GM20431 (cell line): ENCODE measurements around the gene KCNK2.

Experiments
- in situ Hi-C: fragments of 300-500 bp; cut with MseI, MboI; formaldehyde crosslinking; loops from one replicate; pipeline ENCODE4 v1.15.0; 2020; ENCODE audit warnings: low sequenced_read_pairs; ENCODE audit not compliant: unreplicated experiment

The KCNK2 gene, protein sequence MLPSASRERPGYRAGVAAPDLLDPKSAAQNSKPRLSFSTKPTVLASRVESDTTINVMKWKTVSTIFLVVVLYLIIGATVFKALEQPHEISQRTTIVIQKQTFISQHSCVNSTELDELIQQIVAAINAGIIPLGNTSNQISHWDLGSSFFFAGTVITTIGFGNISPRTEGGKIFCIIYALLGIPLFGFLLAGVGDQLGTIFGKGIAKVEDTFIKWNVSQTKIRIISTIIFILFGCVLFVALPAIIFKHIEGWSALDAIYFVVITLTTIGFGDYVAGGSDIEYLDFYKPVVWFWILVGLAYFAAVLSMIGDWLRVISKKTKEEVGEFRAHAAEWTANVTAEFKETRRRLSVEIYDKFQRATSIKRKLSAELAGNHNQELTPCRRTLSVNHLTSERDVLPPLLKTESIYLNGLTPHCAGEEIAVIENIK

DNA sequence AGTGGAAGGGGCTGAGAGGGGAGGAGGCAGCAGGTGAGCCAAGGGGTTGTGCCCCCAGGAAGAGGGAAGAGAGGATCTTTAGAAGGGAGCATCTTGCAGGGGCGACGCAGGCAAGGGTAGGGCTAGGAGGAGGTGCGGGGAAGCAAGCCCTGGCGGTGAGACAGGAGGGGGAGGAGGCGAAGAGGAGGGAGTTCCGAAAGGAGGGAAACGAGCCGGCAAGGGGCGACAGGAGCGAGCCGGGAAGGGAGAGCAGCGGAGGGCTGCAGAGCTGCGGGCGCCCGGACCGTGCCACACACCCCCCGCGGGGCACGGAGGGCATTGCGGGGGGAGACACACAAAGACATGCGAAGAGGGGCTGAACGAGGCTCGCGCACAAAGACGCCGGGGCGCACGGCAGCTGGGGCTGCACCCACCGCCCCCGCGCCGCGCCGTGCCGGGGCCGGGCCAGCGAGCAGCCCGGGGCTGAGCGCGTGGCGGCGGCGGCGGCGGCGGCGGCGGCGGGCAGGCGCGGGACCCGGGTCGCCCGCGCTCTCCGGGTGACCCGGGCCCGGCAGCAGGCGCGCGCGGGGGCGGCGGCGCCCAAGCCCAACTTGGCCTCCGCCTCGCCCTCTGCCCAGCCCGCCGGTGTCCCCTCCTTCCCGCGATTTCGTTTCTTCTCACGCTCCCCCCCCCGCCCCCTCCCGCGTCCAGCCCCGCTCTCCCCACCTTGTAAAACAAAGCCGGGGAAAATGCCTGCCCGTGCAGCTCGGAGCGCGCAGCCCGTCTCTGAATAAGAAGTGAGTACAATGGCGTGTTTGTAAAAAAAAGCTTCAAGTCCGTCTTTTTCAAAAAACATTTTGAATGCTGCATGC, at the start of gene KCNK2:
Gene KCNK2 (plus strand): TSS at position 206 of the 851 bp plus-strand sequence. CDS start 649 bp downstream, outside the sequence.
- in situ Hi-C loops, result no loop called here

DNA sequence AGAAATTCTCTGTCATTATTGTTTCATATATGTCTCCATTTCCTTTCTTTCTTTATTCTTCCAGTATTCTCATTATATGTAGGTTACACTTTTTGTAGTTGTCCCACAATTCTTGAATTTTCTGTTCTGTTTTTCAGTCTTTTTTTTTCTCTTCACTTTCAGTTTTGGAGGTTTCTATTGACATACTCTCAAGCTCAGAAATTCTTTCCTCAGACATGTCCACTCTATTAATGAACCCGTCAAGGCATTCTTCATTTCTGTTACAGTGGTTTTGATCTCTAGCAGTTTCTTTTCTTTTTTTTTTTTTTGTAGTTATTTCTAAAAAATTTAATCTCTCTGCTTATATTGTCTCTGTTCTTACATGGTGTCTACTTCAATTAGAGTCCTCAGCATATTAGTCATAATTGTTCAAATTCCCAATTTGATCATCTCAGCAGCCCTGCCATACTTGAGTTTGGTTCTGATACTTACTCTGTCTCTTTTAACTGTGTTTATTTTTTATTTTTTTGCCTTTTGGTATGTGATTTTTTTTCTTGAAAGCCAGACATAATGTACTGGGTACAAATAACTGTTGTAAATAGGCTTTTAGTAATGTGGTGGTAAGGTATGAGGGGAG, 49.5 kb upstream of the KCNK2 start:
- in situ Hi-C loops, result no loop called here

DNA sequence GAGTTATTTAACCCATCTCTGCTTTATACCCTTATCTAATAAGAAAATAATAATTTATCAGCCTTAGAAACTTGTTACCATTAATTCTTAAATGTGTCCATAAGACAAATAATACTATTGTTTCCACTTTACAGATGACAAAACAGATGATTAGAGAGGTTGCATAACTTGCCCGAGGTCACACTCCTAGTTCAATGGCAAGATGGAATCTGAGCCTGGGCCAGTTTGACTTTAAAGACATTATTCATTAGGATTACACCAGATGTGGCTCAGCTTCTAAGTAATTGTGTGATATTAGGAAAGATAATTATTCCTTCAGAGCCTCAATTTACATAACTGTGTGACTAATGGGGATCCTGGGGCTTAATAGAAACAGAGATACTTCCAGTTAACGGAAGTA, 42.3 kb upstream of the KCNK2 start:
- in situ Hi-C loops, result no loop called here

DNA sequence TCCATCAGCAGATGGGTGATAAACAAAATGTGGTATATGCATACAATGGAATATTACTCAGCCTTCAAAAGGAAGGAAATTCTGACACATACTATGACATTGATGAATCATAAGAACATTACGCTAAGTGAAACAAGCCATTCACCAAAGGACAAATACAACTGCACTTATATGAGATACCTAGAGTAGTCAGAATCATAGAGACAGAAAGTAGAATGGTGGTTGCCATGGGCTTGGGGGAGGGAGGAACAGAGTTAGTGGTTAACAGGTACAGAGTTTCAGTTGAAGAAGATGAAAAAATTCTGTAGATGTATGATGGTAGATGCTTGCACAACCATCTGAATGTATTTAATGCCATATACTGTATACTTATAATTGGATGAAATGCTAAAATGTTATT, 39.1 kb upstream of the KCNK2 start:
- in situ Hi-C loops, result no loop called here

DNA sequence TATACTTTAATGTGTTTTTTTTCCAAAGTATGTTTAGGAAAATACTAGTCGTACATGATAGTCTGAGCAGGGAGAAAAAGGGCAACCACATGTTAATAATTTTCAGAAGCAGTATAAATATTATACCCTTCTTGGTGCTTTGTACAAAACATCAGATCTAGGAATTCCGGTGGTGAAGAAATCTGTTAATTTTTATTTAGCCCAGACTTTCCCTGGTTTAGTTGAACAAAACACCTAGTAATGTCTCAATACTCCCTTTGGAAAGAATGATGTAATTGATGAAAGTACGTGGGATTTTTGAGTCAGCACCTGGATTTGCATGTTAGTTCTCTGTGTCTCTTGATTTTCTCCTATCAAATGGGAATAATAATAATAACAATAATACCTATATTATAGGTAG, 38.4 kb upstream of the KCNK2 start:
- in situ Hi-C loops, result no loop called here

DNA sequence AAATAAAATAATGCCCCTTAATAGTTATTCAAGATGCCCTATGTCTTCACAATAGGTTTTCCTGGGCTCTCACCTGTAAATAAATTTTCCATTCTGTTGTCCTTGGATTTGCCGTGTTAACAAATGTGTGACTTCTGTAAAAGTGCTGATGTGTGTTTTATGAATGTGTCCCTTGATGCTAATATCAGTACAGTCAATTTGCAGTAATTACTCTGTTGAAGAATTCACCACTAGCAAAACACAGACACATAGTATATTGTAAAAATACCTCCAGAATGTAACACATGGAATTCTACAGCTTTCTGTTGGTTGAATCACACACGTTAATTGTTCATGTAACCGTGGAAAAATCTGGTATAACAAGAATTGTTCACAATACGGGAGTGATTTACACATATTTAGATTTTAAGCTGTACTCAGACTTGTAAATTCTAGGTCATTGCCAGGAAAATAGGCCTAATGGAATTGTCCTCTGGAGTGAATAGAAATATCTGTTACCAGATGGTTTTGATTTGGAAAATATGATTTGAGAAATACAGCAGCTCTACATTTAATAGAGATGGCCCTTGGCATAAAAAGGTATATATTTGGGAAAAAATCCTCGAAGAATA, 36.7 kb upstream of the KCNK2 start:
- in situ Hi-C loops, result no loop called here

DNA sequence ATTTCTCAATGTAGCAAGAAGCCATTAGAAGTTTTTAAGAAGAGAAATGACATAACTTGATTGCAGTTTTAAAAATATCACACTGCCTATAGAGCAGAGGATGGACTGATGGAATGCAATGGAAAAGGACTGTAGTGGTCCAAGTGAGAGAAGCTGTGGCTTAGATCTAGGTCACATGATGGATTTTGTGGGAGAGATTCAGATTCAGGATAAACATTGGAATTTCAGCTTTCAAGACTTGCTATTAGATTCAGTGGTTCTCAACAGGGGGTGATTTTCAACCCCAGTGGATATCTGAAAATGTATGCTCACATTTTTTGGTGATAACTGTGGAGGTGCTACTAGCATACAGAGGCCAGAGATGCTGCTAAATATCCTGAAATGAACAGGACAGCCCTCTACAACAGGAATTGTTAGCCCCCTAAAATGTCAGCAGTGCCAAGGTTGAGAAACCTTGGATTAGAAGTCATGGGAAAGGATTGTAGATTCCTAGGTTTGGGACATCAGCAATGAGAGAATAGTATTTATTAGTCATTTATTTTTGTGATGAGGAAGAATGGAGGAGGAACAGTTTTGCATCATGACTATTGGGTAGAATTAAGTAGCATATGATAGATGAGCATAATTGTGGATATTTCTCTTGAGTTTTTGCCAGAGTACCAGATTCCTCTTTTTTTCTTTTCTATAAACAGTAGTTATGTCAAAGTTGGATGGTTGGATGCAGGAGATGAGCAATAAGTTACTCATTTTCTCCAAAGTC, 30.1 kb upstream of the KCNK2 start:
- in situ Hi-C loops, result no loop called here

DNA sequence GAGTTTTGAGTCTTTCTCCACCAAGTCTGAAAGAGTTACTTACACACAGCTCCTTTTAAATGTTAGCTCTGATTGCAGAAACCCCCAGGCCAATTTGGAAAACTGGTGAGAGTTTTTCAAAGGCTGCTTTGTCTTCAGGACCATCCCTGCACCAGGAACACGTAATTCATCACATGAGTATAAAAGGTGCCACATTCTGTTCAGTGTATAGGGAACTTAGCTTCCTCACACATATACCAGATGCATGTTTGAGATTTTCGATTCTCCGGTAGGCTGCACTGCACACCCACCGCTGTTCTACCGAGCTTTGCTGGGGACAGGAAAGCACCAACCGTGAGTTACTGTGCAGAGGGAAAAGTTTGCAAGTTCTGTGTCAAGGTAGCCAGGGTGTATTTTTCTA, 28.3 kb upstream of the KCNK2 start:
- in situ Hi-C loops, result no loop called here

DNA sequence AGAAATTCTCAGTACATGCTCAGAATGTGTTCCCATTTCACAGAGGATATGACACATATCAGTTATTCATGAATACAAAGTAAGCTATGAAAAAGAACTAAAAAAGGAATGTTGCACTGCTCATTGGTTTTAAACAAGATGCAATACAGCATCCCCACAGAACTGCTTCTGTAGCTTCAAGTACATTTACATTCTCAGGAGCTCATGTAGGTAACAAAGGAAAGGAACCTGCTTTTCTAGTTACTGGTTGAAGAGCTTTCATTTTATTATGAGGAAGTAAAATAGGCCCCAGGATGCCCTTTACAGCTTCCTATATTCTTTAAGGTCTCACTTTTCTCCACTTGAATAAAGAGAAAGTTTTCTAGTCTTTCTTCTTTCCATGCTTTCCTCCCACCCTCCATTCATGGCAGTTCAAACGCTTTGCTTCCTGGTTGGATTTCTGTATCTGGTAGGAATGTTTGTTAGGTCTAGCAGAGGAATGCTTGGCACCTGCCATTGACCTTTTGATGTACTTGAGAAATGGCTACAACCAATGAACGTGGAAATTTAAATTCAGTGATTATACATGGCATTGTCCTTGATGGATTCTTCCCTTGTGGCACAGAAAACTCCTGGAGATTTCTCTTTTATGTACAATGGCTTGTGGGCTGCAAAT, 27.1 kb upstream of the KCNK2 start:
- in situ Hi-C loops, result no loop called here

DNA sequence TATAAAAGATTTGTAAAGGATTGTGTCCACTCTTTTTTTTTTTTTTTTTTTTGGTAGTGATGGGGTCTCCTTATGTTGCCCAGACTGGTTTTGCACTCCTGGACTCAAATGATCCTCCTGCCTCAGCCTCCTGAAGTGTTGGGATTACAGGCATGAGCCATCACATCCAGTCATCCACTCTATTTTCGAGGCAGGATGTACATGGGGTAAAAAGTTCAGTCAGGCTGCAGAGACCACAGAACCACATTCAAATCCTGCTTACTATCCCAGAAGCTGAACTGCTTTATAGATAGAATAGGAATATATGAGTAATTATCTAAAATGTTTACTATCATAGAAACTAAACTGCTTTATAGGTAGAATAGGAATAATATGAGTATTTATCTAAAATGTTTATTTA, 26.0 kb upstream of the KCNK2 start:
- in situ Hi-C loops, result no loop called here

DNA sequence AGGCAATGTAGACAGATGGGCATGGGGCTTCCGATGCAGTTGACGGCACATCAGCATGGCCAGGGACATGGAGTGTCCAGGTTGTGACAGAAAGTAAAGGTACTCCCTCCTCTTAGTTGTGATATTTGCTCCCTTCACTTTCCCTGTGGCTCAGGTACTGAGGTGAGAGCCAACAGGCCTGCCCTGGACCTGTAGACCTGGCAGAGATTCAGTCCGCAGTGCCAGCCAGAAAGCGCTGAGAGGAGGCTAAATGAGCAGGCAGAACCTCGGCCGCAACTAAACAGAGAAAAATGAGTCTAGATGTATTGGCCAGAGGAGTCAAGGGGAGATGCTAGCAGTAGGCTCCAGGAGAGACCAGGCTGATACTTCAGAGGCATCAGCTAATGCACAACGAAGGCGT, 22.6 kb upstream of the KCNK2 start:
- in situ Hi-C loops, result no loop called here

DNA sequence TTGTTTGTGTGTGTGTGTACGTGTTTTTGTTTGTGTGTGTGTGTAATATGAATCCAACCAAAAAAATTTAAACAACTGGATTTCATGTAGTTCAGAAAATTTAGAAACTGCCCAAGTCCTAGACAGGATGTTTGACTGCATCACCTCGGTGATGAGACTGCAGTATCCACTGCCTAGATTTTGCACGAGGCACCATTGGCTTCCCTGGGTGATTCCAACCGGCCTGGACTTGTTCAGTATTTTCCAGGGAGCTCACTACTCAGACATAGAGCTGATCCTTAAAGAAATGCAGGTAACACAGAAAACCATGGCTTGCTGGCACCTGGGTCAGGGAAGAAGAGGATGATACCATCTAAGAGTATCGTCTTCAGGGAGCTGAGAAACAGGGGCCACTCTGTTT, 18.2 kb upstream of the KCNK2 start:
- in situ Hi-C loops, result no loop called here

DNA sequence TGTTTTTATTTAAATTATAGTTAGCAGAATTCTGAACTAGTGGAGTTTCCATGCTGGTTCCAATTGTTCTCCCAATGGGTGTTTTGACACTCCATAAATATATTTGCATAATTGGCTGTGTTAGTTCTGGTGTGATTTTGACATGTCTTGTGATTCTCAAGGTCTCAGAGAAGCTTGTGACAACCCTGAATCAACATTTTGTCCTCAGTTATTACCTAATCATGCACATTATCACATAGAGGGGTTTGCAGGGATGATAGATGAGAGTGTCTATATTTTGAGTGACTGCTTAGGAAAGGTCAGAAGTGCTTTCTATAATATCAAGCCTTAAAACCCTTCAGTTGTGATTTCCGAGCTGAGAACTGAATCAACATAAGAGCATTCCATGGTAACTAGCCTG, 11.5 kb upstream of the KCNK2 start:
- in situ Hi-C loops, result no loop called here

DNA sequence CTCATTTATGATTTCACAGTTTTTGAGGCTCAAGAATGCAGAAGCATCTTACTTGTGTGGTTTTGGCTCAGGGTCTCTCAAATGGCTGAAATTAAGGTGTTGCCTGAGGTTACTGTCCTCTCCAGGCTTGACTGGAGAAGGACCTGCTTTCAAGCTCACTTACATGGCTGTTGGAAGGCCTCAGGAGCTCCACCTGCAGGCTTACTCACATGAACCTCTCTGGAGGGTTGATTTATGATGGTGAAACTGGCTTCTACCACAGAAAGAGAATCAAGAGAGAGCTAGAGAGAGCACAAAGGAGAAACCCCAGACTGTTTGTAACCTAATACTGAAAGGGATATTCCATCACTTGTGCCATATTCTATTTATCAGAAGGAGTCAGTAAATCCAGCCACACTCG, 6.2 kb upstream of the KCNK2 start:
- in situ Hi-C loops, result no loop called here

DNA sequence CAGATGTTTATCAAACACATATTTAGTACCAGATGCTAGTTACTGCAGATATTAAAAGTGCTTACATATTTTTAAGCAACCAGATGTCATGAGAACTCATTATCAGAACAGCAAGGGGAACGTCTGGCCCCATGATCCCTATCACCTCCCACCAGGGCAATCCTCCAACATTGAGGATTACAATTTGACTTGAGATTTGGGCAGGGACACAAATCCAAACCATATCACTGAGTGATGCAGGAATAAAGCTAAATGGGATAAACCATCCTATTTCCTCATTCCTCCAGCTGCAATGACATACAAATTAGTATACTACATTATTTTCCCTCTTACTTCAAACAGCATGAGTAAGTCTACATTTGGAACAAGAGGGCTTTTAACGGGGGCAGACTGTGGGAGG, 3.1 kb upstream of the KCNK2 start:
- in situ Hi-C loops, result no loop called here

DNA sequence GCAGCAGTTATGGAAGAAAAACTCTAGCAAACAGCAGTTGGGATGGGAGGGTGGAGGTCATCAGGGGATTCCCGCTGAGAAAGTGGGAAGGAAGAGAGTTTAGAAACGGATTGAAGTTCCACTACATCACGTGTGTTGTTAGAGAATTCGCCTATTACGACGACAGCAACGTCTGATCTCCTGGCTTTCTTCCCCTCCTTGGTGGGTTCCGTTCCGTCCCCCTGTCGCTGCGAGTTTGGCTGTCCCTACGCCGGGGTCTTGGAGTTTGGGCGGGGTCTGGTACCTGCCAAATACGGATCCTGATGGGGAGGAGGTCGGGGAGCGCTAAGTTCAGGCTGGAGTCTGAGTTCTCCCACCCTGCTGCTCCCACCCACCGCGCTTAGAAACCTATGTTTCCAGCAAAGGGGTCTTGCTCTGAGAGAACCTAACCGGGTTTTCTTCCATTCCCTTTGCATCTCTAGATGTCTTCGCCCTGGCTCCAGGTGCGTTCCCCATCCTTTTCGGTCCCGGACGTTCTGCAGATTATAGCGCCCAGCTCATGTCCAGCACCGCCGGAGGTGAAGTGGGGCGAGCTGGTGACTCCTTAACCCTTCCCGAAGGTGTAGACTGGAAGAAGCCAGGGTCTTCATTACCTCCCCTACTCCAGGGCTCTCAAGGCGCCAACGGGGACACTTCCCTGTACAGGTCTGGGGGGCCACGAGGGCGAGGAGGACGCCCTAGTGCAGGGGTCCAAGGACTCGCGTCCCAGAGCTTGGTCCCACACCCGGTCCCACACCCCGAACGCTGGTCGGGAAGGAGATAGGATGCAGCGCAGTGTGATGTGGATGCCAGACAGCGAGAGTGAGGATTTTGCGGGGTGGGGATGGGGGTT, 641 bp upstream of the KCNK2 start:
- in situ Hi-C loops, result no loop called here

DNA sequence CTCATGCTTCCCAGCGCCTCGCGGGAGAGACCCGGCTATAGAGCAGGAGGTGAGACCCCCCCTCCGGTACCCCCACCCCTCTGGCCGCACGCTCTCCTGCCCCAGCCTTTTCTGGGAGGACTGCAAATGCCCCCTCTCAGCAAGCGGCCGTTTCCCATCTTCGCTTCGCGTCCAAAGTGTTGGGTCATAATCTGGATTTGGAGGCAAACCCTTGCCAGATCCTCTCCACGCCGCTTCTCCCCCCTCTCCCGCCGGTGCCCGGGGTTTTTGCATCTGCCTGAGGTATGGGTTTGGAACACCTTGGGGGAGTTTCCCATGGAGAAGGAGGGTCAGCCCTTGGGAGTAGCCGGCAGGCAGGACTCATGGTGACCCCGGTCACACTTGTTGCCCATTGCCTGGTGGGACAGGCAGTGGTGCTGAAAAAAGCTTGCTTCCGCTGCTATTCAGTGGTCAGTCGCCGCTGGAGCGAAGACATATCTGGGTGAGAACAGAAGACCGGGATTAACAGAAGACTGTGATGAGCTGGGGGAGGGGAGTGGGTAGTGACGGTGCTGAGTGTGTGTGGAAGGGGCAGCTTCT, 935 bp downstream of the KCNK2 start:
- in situ Hi-C loops, result no loop called here

DNA sequence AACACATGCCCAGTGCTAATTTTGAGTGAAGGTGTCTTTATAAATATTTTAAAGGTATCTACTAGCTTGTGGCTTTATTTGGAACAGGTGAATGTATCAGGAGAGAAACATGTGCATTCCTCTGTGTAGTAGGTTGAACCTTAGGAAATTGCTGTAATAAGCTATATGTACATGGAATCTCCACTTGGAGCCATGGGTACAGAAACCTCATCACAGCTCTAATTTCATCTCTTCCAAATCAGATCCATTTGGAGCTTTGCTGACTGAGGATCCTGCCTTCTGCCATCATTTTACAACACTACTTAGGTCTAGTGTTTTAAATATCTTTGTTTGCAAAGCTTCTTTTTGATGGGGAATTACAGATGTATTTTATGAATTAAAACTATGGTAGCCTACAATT, 2.1 kb downstream of the KCNK2 start:
- in situ Hi-C loops, result no loop called here
